Keratinocyte (primary cell): ENCODE data around the gene ME1. TPM values are rescaled to one million over a fixed set of nuclear protein-coding genes. Genes with fewer than 3 reads are reported as not detected.

Experiments used
- DNase-seq: peaks from one replicate; pipeline ENCODE4 v3.0.0-alpha.2; 2011; ENCODE audit warnings: low read depth, missing footprints, low spot score
- FAIRE-seq: peaks from 2 replicates; lab custom pipeline; 2011; peaks lifted over from hg19 to GRCh38; lab: Jason Lieb, UNC
- H2AFZ ChIP-seq: 2 replicates; pipeline ENCODE4 v1.6.0; 2012; ENCODE audit warnings: low read length, control low read depth, inconsistent platforms; ENCODE audit not compliant: control insufficient read depth
- H3K27ac ChIP-seq: 2 replicates; pipeline ENCODE4 v1.5.1; 2011; ENCODE audit warnings: low read length; ENCODE audit not compliant: control insufficient read depth, insufficient read depth
- H3K27me3 ChIP-seq: 3 replicates; pipeline ENCODE4 v1.6.0; 2011; ENCODE audit warnings: low read length; ENCODE audit not compliant: control insufficient read depth, insufficient read depth; ENCODE audit errors: extremely low read depth
- H3K36me3 ChIP-seq, 2 experiments: 2 replicates in 1 of 2; 3 replicates in 1 of 2; pipeline ENCODE4 v1.5.1; 2011; ENCODE audit warnings: low read length in 2 of 2, mild to moderate bottlenecking in 1 of 2; ENCODE audit not compliant: control insufficient read depth in 2 of 2, insufficient read depth in 2 of 2; ENCODE audit errors: extremely low read depth in 1 of 2
- H3K4me1 ChIP-seq: 3 replicates; pipeline ENCODE4 v1.5.1; 2011; ENCODE audit warnings: low read length; ENCODE audit not compliant: control insufficient read depth, insufficient read depth; ENCODE audit errors: extremely low read depth
- H3K4me2 ChIP-seq: 3 replicates; pipeline ENCODE4 v1.6.0; 2011; ENCODE audit warnings: low read depth, low read length; ENCODE audit not compliant: control insufficient read depth, insufficient read depth; ENCODE audit errors: extremely low read depth
- H3K4me3 ChIP-seq, 3 experiments: fragments of 200-600 bp in 1 of 3; sonication (generic) in 1 of 3; 2 replicates in 2 of 3; 3 replicates in 1 of 3; pipeline ENCODE4 v1.5.1; 2011 to 2016; ENCODE audit warnings: low read length in 3 of 3, mild to moderate bottlenecking in 3 of 3, control low read depth in 2 of 3, inconsistent platforms in 1 of 3, low read depth in 1 of 3, mixed read lengths in 1 of 3, mixed run types in 1 of 3, moderate library complexity in 1 of 3; ENCODE audit not compliant: control insufficient read depth in 2 of 3, insufficient read depth in 2 of 3; ENCODE audit errors: extremely low read depth in 1 of 3
- H3K79me2 ChIP-seq: 2 replicates; pipeline ENCODE4 v1.6.0; 2012; ENCODE audit warnings: low read length; ENCODE audit not compliant: control insufficient read depth, insufficient read depth
- H3K9ac ChIP-seq: 3 replicates; pipeline ENCODE4 v1.6.0; 2011; ENCODE audit warnings: low read length; ENCODE audit not compliant: control insufficient read depth, insufficient read depth; ENCODE audit errors: extremely low read depth
- H3K9me1 ChIP-seq: 3 replicates; pipeline ENCODE4 v1.6.0; 2011; ENCODE audit warnings: low read length; ENCODE audit not compliant: control insufficient read depth, insufficient read depth; ENCODE audit errors: extremely low read depth
- H3K9me3 ChIP-seq: 2 replicates; pipeline ENCODE4 v1.5.1; 2012; ENCODE audit warnings: low read depth, low read length; ENCODE audit not compliant: control insufficient read depth
- H4K20me1 ChIP-seq: 3 replicates; pipeline ENCODE4 v1.6.0; 2011; ENCODE audit warnings: low read length; ENCODE audit not compliant: control insufficient read depth, insufficient read depth; ENCODE audit errors: extremely low read depth
- CTCF ChIP-seq, 3 experiments: IDR thresholded peaks in 1 of 3; conservative IDR thresholded peaks in 1 of 3; optimal IDR thresholded peaks in 1 of 3; 2 replicates in 2 of 3; 3 replicates in 1 of 3; pipeline versions ENCODE3 to v1.5.1; 2011; ENCODE audit warnings: low read length in 3 of 3, mild to moderate bottlenecking in 3 of 3, moderate library complexity in 2 of 3, control low read depth in 1 of 3, inconsistent platforms in 1 of 3; ENCODE audit not compliant: insufficient read depth in 2 of 3; ENCODE audit errors: extremely low read depth in 1 of 3
- EZH2 ChIP-seq: IDR thresholded peaks from one replicate; pipeline ENCODE4 v1.6.1; 2012; ENCODE audit warnings: inconsistent platforms, mild to moderate bottlenecking, low read length, moderate library complexity
- dilution Hi-C: fragments of 300-500 bp; cut with MboI; formaldehyde crosslinking; loops from one replicate; pipeline ENCODE4 v1.7.0; 2020; ENCODE audit warnings: low sequenced_read_pairs; ENCODE audit not compliant: extremely low pct_ligation_motif_present
- polyA plus RNA-seq, 5 experiments: library from polyadenylated mRNA; depleted of rRNA in 3 of 5; stranded (reverse) in 3 of 5; stranded (forward) in 1 of 5; unstranded in 1 of 5; fragments of >200 nt; gene quantifications; 1 replicate in 1 of 5; 2 replicates in 3 of 5; 3 replicates in 1 of 5; pipeline versions ENCODE4 v1.2.1 to v1.2.3, GENCODE V29; 2011 to 2012; ENCODE audit warnings: missing spikeins in 2 of 5, low read depth in 1 of 5, low replicate concordance in 1 of 5

The ME1 gene
- polyA plus RNA-seq, 1 donor (not counting 4 experiments of a cell fraction or from before 2014, with no cell fraction given), result 27.7 TPM

GRCh38 chr6:83417880-83418663 lies 12.8 kb downstream of the ME1 start:
- Histone ChIP-seq H3K4me1 (no peaks in the 10 kb centered on the region), H2AFZ (no peak overlapping the region), H3K36me3 (peaks cover 6 to 9% of the 10 kb centered on the region in 2 experiments), H3K9me1 (peaks cover 3% of the 10 kb centered on the region), H3K4me3 (no peak overlapping the region), H3K27ac (no peak overlapping the region), H4K20me1 (no peaks in the 10 kb centered on the region), H3K9me3 (no peaks in the 10 kb centered on the region), H3K79me2 (peaks cover 24% of the 10 kb centered on the region), H3K4me2 (no peak overlapping the region), H3K27me3 (no peaks in the 10 kb centered on the region), H3K9ac (no peak overlapping the region)
- TF ChIP-seq CTCF (optimal IDR thresholded peaks at IDR 0.05 in 1 of 3, IDR thresholded peaks at IDR 0.05 in 1 of 3, conservative IDR thresholded peaks at IDR 0.05 in 1 of 3; ENCODE audit: extremely low read depth in 1 of 3, insufficient read depth in 2 of 3, low read length in 3 of 3), result peak in 2 of 3 experiments; percentile 49 to 52
- no peak for TF ChIP-seq EZH2
- FAIRE-seq (no peak), DNase-seq (no peak)
- dilution Hi-C loops, result loop anchor here (25.0 kb wide), 1 partner anchor 94 kb away; the partner anchor contains the start of gene PRSS35

GRCh38 chr6:83413068-83413467 lies 17.8 kb downstream of the ME1 start:
- H3K4me1 ChIP-seq, result no peaks in the 10 kb centered on the region
- no peaks in the 10 kb centered on the region for H4K20me1 ChIP-seq
- H3K27ac ChIP-seq, result no peak overlapping the region
- H3K27me3 ChIP-seq, result no peaks in the 10 kb centered on the region
- no peak for DNase-seq
- H3K36me3 ChIP-seq, result peaks cover 5% of the 10 kb centered on the region in 2 experiments
- dilution Hi-C loops, result loop anchor here (25.0 kb wide), 1 partner anchor 99 kb away; the partner anchor contains the start of gene PRSS35
- no peak overlapping the region for H3K4me3 ChIP-seq
- H2AFZ ChIP-seq, result no peak overlapping the region
- H3K9me1 ChIP-seq, result no peaks in the 10 kb centered on the region
- H3K9ac ChIP-seq, result no peak overlapping the region
- H3K4me2 ChIP-seq, result no peak overlapping the region
- no peaks in the 10 kb centered on the region for H3K9me3 ChIP-seq
- no peak for FAIRE-seq
- TF ChIP-seq CTCF (optimal IDR thresholded peaks at IDR 0.05 in 1 of 3, IDR thresholded peaks at IDR 0.05 in 1 of 3, conservative IDR thresholded peaks at IDR 0.05 in 1 of 3; ENCODE audit: extremely low read depth in 1 of 3, insufficient read depth in 2 of 3, low read length in 3 of 3) (no peak), EZH2 (no peak)
- H3K79me2 ChIP-seq, result peaks cover 23% of the 10 kb centered on the region
